ENCODE data around the gene PCDHGA2.

PCDHGA2 gene

DNA sequence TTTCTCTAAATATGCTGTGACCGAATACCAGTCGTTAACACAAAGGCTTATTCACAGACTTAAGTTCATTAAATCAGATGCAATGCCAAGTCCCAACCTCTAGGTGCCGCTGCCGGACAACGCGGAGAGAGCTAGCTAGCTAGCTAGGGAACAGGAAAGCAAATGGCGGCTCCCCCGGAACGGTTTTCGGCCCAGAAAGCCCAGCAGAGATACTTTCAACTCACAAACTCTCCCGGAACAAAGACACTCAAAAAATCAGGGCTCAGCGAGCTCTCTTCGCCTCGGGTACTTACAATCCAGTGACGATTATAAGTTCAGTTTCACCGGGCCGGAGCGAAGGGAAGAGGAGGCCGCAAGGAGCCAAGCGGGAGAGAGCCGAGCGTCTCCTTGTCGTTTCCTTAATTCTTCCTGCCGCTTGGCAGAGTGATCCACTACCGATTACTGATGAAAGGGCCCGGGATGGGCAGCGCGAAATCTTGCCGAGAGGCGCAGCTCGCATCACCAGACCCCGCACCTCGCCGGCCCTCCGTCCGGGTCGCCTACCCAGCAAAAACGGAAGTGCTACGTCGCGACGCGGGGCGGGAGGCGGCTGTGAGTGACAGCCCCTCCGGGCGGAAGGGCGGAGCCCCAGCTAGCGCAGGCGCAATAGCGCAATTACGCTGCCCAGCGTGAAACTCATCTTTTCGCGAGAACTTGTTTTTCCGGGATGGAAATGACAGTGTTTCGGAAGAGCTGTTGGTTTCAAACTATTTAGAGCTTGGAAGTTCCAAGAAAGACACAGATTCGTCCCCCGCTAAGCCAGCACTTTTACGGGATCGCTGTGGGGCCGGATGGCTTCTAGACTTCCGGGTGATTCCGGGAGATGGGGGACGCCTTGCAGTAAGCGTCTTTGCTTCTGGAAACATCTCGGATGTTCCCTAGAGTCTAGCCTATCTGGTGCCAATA, 18.1 kb upstream of the PCDHGA2 start, which contains the start of gene TAF7:
TAF7 (minus strand) TSS at position 560 of the 945 bp plus-strand sequence. CDS start 740 bp downstream, outside the sequence.
- Histone ChIP-seq H3K27ac (ENCODE audit: low read length) (peak within 1 kb of the TSS; percentile 85), H3K4me1 (ENCODE audit: low read length) (peaks cover 25% of the 10 kb centered on the region), H4K20me1 (ENCODE audit: insufficient read depth, low read length) (no peaks in the 10 kb centered on the region), H3K9me3 (ENCODE audit: insufficient read depth, low read length) (peaks cover 30% of the 10 kb centered on the region; the same call in 1 of the 2 replicates), H3K4me3 (ENCODE audit: low read length) (peak within 1 kb of the TSS; percentile 97), H3K9ac (ENCODE audit: low read length) (peak within 1 kb of the TSS; percentile 94), H2AFZ (ENCODE audit: low read depth, low read length) (peak within 1 kb of the TSS; percentile 93; the same call in 1 of the 2 replicates), H3K27me3 (ENCODE audit: low read depth, low read length) (no peaks in the 10 kb centered on the region), H3K4me2 (ENCODE audit: low read length) (peak within 1 kb of the TSS; percentile 78), H3K79me2 (ENCODE audit: low read length) (peaks cover 41% of the 10 kb centered on the region), H3K36me3 (replicated peaks; ENCODE audit: low read depth, low read length) (peaks cover 35% of the 10 kb centered on the region)
- TF ChIP-seq, protein P1, sequence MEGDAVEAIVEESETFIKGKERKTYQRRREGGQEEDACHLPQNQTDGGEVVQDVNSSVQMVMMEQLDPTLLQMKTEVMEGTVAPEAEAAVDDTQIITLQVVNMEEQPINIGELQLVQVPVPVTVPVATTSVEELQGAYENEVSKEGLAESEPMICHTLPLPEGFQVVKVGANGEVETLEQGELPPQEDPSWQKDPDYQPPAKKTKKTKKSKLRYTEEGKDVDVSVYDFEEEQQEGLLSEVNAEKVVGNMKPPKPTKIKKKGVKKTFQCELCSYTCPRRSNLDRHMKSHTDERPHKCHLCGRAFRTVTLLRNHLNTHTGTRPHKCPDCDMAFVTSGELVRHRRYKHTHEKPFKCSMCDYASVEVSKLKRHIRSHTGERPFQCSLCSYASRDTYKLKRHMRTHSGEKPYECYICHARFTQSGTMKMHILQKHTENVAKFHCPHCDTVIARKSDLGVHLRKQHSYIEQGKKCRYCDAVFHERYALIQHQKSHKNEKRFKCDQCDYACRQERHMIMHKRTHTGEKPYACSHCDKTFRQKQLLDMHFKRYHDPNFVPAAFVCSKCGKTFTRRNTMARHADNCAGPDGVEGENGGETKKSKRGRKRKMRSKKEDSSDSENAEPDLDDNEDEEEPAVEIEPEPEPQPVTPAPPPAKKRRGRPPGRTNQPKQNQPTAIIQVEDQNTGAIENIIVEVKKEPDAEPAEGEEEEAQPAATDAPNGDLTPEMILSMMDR (IDR thresholded peaks at IDR 0.05; ENCODE audit: low read depth, low read length), result peak; percentile 67
- TF ChIP-seq EZH2phosphoT487 (IDR thresholded peaks at IDR 0.05; ENCODE audit: low read depth), result no peak

DNA sequence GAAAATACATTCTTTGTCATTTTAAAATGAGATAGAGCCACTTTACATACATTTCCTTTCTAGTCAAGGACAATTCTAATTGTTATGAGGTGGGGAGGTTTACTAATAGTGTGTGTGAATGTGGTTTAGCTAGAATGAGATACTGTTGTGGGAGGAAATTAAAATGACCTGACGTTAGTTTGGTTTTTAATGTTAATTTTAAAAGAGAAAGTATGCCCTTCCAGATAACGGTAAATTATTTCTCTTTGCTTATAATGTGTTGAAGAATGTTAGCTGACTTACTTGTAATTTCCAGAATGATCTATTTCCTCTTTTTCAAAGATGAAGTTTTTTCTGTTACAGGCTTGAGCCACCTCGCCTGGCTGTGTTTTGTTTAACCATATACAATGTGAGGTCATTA, 16.3 kb upstream of the PCDHGA2 start:
- Histone ChIP-seq H4K20me1 (ENCODE audit: insufficient read depth, low read length) (no peaks in the 10 kb centered on the region), H3K4me2 (ENCODE audit: low read length) (peak overlapping the region; percentile 55), H3K4me3 (ENCODE audit: low read length) (peak overlapping the region; percentile 43), H3K36me3 (replicated peaks; ENCODE audit: low read depth, low read length) (peaks cover 25% of the 10 kb centered on the region), H3K79me2 (ENCODE audit: low read length) (peaks cover 30% of the 10 kb centered on the region), H3K27me3 (ENCODE audit: low read depth, low read length) (no peaks in the 10 kb centered on the region), H2AFZ (ENCODE audit: low read depth, low read length) (no peak overlapping the region), H3K9me3 (ENCODE audit: insufficient read depth, low read length) (peaks cover 26% of the 10 kb centered on the region; the same call in 1 of the 2 replicates), H3K9ac (ENCODE audit: low read length) (no peak overlapping the region), H3K4me1 (ENCODE audit: low read length) (peaks cover 27% of the 10 kb centered on the region), H3K27ac (ENCODE audit: low read length) (peak overlapping the region; percentile 69)
- TF ChIP-seq EZH2phosphoT487 (IDR thresholded peaks at IDR 0.05; ENCODE audit: low read depth), result no peak
- TF ChIP-seq, protein P1 (IDR thresholded peaks at IDR 0.05; ENCODE audit: low read depth, low read length), result no peak

DNA sequence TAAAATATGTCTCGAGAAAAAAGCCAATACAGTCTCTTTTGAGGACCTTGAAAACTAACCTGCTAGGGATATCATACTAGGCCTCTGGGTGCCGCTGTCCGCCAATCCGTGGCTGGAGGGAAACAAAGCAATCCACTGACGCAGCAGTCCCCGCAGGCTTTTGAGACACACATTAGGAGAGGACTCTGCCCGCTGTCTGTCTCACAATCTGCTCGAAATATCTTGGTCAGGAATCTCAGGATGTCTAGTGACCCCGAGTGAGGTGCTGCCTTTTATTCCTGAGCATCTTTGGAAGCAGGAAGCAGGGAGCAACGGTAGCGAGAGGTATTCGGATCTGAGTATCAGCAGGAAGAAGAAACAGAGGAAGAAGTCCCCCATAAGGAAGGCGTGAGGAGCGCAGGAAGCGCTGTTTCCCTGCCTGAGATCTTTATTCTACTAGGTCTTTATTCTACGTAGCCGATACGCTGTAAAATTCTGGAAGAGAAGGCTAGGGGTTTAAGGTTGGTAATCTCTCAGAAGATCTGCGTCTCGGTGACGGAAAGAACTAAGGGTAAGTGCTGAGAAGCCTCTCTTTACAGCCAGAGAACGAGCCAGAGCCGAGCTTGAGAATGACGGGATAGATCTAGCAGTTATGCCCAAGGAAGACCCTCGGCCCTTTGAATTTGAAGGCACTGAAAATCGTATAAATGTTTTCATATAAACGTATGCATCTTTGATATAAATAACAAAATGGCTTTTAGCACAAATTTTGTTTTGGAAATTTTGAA, 12.3 kb upstream of the PCDHGA2 start:
- 0 out of 2 replicates have a peak, but pooled peaks cover 5% of the 10 kb centered on the region for H3K9me3 ChIP-seq (ENCODE audit: insufficient read depth, low read length)
- H2AFZ ChIP-seq (ENCODE audit: low read depth, low read length), result peak overlapping the region; percentile 94
- peak overlapping the region; percentile 84 for H3K9ac ChIP-seq (ENCODE audit: low read length)
- H3K36me3 ChIP-seq (replicated peaks; ENCODE audit: low read depth, low read length), result no peaks in the 10 kb centered on the region
- H3K79me2 ChIP-seq (ENCODE audit: low read length), result no peaks in the 10 kb centered on the region
- TF ChIP-seq, protein P1 (IDR thresholded peaks at IDR 0.05; ENCODE audit: low read depth, low read length), result peak; percentile 57
- TF ChIP-seq EZH2phosphoT487 (IDR thresholded peaks at IDR 0.05; ENCODE audit: low read depth), result no peak
- no peaks in the 10 kb centered on the region for H4K20me1 ChIP-seq (ENCODE audit: insufficient read depth, low read length)
- H3K27ac ChIP-seq (ENCODE audit: low read length), result no peak overlapping the region
- H3K4me1 ChIP-seq (ENCODE audit: low read length), result peaks cover 17% of the 10 kb centered on the region
- no peaks in the 10 kb centered on the region for H3K27me3 ChIP-seq (ENCODE audit: low read depth, low read length)
- H3K4me3 ChIP-seq (ENCODE audit: low read length), result peak overlapping the region; percentile 90
- H3K4me2 ChIP-seq (ENCODE audit: low read length), result peak overlapping the region; percentile 90
